Measurements from ENCODE around the gene KIZ. TPM values are rescaled to one million over a fixed set of nuclear protein-coding genes. Genes with fewer than 3 reads are reported as not detected.

The KIZ gene
- total and polyA plus RNA-seq, 2 experiments from 2014 or later: 58.3 to 63.6 TPM

DNA sequence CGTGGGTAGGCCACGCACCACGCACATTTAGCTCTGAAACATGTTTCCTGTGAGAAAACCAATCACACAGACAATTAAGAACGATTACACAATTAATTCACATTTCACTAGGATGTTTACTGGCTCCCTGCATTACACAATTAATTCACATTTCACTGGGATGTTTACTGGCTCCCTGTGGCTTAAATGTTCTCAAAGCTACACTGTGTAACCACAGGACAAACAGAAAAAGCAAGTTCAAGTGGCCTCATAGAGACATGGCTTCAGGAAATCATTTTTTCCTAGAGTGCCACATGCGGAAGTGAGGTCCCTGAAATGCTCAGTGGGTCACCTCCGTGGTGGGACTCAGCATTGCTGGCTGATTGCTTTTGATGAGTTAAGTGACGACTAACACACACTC lies 115.5 kb downstream of the KIZ start:
- Histone ChIP-seq H3K4me1 (ENCODE audit: insufficient read depth) (peaks cover 11% of the 10 kb centered on the region), H3K4me3 (no peak overlapping the region), H4K20me1 (replicated peaks; ENCODE audit: insufficient read depth) (peaks cover 7% of the 10 kb centered on the region; the same call in 1 of the 2 replicates), H3K4me2 (no peak overlapping the region), H2AFZ (no peak overlapping the region), H3K79me2 (replicated peaks; ENCODE audit: insufficient read depth) (no peaks in the 10 kb centered on the region), H3K9me2 (ENCODE audit: insufficient read depth) (no peaks in the 10 kb centered on the region), H3F3A (replicated peaks; ENCODE audit: low read depth) (no peaks in the 10 kb centered on the region), H3K36me3 (ENCODE audit: insufficient read depth) (0 out of 2 replicates have a peak, but pooled peaks cover 6% of the 10 kb centered on the region), H3K27ac (ENCODE audit: low read depth) (no peak overlapping the region), H3K27me3 (ENCODE audit: insufficient read depth) (no peaks in the 10 kb centered on the region)
- H3K27ac Mint-ChIP-seq: no peak overlapping the region
- H3K27me3 Mint-ChIP-seq (ENCODE audit: insufficient read depth, low read depth, poor library complexity): peaks cover 7% of the 10 kb centered on the region
- no peak for ATAC-seq
- no peak for DNase-seq (ENCODE audit: low spot score)
- TF ChIP-seq, protein P1, sequence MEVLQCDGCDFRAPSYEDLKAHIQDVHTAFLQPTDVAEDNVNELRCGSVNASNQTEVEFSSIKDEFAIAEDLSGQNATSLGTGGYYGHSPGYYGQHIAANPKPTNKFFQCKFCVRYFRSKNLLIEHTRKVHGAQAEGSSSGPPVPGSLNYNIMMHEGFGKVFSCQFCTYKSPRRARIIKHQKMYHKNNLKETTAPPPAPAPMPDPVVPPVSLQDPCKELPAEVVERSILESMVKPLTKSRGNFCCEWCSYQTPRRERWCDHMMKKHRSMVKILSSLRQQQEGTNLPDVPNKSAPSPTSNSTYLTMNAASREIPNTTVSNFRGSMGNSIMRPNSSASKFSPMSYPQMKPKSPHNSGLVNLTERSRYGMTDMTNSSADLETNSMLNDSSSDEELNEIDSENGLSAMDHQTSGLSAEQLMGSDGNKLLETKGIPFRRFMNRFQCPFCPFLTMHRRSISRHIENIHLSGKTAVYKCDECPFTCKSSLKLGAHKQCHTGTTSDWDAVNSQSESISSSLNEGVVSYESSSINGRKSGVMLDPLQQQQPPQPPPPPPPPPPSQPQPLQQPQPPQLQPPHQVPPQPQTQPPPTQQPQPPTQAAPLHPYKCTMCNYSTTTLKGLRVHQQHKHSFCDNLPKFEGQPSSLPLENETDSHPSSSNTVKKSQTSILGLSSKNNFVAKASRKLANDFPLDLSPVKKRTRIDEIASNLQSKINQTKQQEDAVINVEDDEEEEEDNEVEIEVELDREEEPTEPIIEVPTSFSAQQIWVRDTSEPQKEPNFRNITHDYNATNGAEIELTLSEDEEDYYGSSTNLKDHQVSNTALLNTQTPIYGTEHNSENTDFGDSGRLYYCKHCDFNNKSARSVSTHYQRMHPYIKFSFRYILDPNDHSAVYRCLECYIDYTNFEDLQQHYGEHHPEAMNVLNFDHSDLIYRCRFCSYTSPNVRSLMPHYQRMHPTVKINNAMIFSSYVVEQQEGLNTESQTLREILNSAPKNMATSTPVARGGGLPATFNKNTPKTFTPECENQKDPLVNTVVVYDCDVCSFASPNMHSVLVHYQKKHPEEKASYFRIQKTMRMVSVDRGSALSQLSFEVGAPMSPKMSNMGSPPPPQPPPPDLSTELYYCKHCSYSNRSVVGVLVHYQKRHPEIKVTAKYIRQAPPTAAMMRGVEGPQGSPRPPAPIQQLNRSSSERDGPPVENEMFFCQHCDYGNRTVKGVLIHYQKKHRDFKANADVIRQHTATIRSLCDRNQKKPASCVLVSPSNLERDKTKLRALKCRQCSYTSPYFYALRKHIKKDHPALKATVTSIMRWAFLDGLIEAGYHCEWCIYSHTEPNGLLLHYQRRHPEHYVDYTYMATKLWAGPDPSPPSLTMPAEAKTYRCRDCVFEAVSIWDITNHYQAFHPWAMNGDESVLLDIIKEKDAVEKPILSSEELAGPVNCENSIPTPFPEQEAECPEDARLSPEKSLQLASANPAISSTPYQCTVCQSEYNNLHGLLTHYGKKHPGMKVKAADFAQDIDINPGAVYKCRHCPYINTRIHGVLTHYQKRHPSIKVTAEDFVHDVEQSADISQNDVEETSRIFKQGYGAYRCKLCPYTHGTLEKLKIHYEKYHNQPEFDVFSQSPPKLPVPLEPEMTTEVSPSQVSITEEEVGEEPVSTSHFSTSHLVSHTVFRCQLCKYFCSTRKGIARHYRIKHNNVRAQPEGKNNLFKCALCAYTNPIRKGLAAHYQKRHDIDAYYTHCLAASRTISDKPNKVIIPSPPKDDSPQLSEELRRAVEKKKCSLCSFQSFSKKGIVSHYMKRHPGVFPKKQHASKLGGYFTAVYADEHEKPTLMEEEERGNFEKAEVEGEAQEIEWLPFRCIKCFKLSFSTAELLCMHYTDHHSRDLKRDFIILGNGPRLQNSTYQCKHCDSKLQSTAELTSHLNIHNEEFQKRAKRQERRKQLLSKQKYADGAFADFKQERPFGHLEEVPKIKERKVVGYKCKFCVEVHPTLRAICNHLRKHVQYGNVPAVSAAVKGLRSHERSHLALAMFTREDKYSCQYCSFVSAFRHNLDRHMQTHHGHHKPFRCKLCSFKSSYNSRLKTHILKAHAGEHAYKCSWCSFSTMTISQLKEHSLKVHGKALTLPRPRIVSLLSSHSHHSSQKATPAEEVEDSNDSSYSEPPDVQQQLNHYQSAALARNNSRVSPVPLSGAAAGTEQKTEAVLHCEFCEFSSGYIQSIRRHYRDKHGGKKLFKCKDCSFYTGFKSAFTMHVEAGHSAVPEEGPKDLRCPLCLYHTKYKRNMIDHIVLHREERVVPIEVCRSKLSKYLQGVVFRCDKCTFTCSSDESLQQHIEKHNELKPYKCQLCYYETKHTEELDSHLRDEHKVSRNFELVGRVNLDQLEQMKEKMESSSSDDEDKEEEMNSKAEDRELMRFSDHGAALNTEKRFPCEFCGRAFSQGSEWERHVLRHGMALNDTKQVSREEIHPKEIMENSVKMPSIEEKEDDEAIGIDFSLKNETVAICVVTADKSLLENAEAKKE (CRISPR knock-in tag; IDR thresholded peaks at IDR 0.05): no peak
- TF ChIP-seq, protein P2, sequence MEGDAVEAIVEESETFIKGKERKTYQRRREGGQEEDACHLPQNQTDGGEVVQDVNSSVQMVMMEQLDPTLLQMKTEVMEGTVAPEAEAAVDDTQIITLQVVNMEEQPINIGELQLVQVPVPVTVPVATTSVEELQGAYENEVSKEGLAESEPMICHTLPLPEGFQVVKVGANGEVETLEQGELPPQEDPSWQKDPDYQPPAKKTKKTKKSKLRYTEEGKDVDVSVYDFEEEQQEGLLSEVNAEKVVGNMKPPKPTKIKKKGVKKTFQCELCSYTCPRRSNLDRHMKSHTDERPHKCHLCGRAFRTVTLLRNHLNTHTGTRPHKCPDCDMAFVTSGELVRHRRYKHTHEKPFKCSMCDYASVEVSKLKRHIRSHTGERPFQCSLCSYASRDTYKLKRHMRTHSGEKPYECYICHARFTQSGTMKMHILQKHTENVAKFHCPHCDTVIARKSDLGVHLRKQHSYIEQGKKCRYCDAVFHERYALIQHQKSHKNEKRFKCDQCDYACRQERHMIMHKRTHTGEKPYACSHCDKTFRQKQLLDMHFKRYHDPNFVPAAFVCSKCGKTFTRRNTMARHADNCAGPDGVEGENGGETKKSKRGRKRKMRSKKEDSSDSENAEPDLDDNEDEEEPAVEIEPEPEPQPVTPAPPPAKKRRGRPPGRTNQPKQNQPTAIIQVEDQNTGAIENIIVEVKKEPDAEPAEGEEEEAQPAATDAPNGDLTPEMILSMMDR (conservative IDR thresholded peaks at IDR 0.05; ENCODE audit: low read depth in 2 of 2): no peak
- TF ChIP-seq NANOG (IDR thresholded peaks at IDR 0.05; ENCODE audit: borderline replicate concordance) (no peak), ZNF114 (CRISPR knock-in tag; IDR thresholded peaks at IDR 0.05) (no peak), ZNF331 (CRISPR knock-in tag; IDR thresholded peaks at IDR 0.05; ENCODE audit: low read depth) (no peak), JUNB (IDR thresholded peaks at IDR 0.05; ENCODE audit: unreplicated experiment) (no peak), EZH2phosphoT487 (IDR thresholded peaks at IDR 0.05; ENCODE audit: unreplicated experiment) (no peak), EZH2 (IDR thresholded peaks at IDR 0.05; ENCODE audit: low read depth, unreplicated experiment) (no peak), STAT1 (IDR thresholded peaks at IDR 0.05; ENCODE audit: unreplicated experiment) (no peak), POLR2AphosphoS5 (IDR thresholded peaks at IDR 0.05; ENCODE audit: low read depth) (no peak), CREB1 (CRISPR knock-in tag; IDR thresholded peaks at IDR 0.05; ENCODE audit: low read depth) (no peak)
- TF ChIP-seq, protein P3, sequence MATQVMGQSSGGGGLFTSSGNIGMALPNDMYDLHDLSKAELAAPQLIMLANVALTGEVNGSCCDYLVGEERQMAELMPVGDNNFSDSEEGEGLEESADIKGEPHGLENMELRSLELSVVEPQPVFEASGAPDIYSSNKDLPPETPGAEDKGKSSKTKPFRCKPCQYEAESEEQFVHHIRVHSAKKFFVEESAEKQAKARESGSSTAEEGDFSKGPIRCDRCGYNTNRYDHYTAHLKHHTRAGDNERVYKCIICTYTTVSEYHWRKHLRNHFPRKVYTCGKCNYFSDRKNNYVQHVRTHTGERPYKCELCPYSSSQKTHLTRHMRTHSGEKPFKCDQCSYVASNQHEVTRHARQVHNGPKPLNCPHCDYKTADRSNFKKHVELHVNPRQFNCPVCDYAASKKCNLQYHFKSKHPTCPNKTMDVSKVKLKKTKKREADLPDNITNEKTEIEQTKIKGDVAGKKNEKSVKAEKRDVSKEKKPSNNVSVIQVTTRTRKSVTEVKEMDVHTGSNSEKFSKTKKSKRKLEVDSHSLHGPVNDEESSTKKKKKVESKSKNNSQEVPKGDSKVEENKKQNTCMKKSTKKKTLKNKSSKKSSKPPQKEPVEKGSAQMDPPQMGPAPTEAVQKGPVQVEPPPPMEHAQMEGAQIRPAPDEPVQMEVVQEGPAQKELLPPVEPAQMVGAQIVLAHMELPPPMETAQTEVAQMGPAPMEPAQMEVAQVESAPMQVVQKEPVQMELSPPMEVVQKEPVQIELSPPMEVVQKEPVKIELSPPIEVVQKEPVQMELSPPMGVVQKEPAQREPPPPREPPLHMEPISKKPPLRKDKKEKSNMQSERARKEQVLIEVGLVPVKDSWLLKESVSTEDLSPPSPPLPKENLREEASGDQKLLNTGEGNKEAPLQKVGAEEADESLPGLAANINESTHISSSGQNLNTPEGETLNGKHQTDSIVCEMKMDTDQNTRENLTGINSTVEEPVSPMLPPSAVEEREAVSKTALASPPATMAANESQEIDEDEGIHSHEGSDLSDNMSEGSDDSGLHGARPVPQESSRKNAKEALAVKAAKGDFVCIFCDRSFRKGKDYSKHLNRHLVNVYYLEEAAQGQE (IDR thresholded peaks at IDR 0.05; ENCODE audit: unreplicated experiment): no peak
- TF ChIP-seq, protein P4, sequence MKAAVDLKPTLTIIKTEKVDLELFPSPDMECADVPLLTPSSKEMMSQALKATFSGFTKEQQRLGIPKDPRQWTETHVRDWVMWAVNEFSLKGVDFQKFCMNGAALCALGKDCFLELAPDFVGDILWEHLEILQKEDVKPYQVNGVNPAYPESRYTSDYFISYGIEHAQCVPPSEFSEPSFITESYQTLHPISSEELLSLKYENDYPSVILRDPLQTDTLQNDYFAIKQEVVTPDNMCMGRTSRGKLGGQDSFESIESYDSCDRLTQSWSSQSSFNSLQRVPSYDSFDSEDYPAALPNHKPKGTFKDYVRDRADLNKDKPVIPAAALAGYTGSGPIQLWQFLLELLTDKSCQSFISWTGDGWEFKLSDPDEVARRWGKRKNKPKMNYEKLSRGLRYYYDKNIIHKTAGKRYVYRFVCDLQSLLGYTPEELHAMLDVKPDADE (IDR thresholded peaks at IDR 0.05): no peak
- no peaks in the 10 kb centered on the region for H3K9me3 Mint-ChIP-seq
- peaks cover 15% of the 10 kb centered on the region; the same call in 2 of the 3 replicates for H3K36me3 Mint-ChIP-seq (ENCODE audit: low read depth)
- no peak overlapping the region for H3K4me3 Mint-ChIP-seq
- H3K4me1 Mint-ChIP-seq: peaks cover 21% of the 10 kb centered on the region

Measured in GM23338 (cell line).